ENCODE results near the gene FMO4.
A peak's percentile ranks its signal among the peaks of the same experiment; 100 is the strongest.
"Not testable (repeated sequence)": the region's sequence is repeated elsewhere in the genome, so short reads cannot be mapped to it uniquely, and the experiment has no call there.

The FMO4 gene

DNA sequence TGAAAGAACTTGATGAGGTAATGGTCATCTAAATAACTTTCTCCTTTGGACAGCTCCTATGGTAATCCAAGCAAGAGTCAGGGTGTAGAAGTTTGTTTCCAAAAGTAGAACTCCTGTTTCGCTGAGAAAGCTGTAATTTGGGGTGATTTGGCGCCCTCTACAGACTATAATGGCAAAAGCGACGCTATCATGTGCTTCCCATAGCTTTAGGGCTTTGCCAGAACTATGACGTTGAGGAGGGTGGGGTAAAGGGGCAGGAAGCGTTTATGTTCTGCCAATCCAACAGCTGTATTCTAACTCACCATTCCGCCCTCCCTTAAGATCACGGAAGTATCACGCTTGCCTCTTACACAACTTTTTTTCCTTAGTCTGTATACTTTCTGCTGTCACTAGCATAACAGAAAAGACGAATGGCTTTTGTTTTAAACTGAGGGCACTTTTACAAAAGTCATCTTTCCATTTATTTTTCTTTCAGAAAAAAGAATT, at the start of gene FMO4:
TSS of gene FMO4 (plus strand) at position 349 of the 486 bp plus-strand sequence. CDS start 5,643 bp downstream, outside the sequence.
- DNase-seq = peak in 55 of 56 donors; percentile 2 to 92 (median 70)

DNA sequence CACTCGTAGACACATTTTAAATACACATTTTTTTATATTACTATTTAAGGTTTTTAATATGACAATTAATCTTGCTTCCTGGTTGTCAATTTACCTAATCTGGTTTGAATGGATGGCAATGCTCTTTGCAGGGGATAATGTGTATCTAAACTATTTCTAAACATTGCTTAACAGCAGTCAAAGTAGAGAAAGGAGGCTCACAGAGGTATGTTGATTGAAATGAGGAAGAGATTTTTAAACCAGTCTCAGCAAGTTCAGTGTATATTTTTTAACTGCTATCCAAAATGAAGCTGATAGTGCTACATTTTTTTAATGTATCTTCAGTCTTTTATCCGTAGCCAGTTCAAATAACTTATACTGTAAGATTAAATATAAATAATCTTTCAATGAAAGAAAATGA, 48.3 kb upstream of the FMO4 start:
- DNase-seq = no peak

GRCh38 chr1:171266930-171267329, 47.1 kb upstream of the FMO4 start:
- DNase-seq = no peak

- DNase-seq = no peak
Observed at GRCh38 chr1:171267391-171267790, 46.6 kb upstream of the FMO4 start.

GRCh38 chr1:171270806-171271205, 43.2 kb upstream of the FMO4 start:
- DNase-seq = no peak

GRCh38 chr1:171277534-171277933, 36.4 kb upstream of the FMO4 start:
- DNase-seq = no peak

- DNase-seq = no peak
Observed at GRCh38 chr1:171279234-171279633, 34.7 kb upstream of the FMO4 start.

GRCh38 chr1:171279678-171280077, 34.3 kb upstream of the FMO4 start:
- no peak for DNase-seq

DNA sequence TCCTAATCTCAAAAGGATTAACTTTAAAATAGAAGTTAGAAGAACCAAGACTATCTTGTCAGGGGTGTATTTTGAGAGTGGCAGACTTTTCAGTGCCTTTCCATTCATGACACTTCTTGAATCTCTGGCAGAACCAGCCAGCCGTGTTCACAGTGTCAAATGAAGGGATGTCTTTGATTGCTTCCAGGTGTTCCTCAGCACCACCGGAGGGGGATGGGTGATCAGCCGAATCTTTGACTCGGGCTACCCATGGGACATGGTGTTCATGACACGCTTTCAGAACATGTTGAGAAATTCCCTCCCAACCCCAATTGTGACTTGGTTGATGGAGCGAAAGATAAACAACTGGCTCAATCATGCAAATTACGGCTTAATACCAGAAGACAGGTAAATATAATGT, 33.4 kb upstream of the FMO4 start:
- DNase-seq = no peak

DNA sequence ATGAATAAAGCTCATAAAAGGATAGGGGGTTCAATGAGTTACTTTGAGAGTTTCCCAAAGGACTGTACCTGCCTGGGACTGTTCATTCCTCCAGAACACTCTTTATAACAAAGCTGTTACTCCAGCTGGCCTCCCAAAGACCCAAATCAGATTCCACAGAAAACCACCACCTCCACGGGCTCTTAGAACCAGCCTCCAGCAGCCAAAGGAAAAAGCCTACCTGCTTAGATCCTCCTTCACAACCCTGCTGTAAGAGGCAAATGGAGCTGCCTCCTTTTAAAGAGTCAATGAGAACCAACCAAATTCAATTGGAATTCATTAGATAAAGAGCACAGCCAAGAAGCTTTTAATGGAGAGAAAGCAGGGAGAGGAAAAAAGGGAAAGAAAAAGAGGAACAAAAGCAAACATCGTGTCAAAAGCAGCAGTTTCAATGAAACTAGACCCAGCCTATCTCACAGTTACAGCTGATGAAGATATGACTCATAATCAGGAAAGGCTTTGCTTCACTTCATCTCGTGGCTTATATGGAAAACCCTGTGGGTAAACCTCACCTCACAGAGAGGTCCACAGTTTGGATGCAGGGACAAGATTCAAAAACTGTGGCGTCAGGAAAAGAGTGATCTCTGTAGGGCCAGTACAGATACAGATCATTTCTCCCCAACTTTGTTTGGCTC, 27.8 kb upstream of the FMO4 start:
- no peak for DNase-seq

DNA sequence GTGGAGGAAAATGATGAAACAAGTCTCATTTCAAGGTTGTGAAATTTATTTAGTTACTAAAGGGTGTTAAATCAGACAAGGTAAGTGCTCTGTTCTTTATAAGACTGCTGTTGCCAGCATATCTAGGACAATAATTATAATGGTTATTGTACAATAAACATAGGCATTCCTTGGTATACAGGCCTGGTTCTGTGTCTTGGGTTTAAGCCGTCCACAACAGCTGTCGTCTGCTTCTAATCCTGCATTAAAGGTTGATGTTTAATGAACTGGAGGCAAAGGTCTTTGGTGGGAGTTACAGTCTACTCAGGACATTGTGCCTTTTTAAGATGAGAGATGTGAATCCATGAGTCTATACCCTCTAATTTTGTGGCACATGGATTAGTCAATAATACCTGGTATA, 23.4 kb upstream of the FMO4 start:
- no peak for DNase-seq

GRCh38 chr1:171292799-171293198, 21.2 kb upstream of the FMO4 start:
- DNase-seq = no peak

GRCh38 chr1:171295383-171295782, 18.6 kb upstream of the FMO4 start:
- not testable (repeated sequence) for DNase-seq

DNA sequence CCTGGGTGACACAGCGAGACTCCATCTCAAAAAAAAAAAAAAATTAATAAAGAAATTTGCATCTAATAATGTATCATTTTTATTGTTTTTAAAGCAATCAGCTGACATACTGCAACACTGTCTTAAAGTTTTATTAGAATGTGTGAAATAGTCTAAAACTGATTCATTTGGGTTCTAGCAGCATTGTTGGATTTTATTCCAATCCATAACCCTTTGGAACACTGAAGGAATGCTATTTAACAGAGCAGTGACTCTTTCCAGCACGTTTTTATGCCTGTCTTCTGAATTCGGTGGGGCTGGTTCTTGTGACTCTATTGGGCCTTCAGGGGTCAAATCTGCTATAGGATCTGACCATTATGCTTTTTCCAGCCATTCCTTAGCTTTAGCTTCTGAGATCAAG, 18.2 kb upstream of the FMO4 start:
- no peak for DNase-seq

GRCh38 chr1:171296897-171297296, 17.1 kb upstream of the FMO4 start:
- no peak for DNase-seq

- DNase-seq = no peak
Observed at GRCh38 chr1:171298696-171299095, 15.3 kb upstream of the FMO4 start.

DNA sequence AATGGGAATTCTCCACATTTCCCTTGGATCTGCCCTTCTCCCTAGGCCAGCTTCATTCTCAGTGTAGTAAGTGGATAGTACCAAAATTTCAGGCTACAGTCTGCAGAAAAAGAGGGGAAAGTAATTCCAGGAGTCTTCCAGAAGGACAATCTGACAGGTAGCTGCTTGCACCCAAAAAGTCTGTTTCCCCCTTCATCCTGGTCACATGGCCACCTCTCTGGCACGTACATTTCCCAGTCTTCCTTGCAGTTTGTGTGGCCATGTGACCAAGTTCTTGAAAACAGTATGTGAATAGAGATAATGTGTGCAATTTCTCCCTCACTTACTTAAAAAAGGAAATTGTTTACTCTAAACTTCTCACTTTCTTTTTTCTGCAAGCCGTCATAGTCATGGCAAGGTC, 14.6 kb upstream of the FMO4 start:
- DNase-seq = no peak

- no peak for DNase-seq
Observed at GRCh38 chr1:171300401-171300800, 13.6 kb upstream of the FMO4 start.

GRCh38 chr1:171310661-171311087, 3.3 kb upstream of the FMO4 start:
- no peak for DNase-seq

GRCh38 chr1:171311771-171312558, 2.0 kb upstream of the FMO4 start:
- no peak for DNase-seq

DNA sequence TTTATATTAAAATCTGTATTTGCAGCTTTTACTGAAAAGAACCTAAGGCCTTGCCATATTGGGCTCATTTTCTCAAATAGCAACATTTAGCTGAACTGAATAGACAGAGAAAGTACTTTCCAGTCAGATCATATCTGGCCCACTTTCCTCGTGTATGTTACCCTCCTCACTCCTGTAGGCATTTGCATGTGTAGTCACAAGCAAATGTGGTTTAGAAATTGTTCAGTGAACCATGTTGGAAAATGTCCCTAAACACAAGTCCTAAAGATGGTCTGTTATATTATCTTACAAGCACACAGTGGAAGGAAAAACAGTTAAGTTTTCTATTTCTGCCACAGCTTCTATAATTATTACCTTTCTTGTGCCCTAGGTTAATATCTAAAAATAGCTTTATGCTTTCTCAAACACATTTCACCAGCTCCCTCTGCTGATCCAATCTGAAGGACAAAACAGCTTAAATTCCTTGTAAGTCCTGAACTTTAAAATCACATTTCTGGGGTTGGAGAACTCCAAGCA, 606 bp upstream of the FMO4 start:
- DNase-seq = no peak

DNA sequence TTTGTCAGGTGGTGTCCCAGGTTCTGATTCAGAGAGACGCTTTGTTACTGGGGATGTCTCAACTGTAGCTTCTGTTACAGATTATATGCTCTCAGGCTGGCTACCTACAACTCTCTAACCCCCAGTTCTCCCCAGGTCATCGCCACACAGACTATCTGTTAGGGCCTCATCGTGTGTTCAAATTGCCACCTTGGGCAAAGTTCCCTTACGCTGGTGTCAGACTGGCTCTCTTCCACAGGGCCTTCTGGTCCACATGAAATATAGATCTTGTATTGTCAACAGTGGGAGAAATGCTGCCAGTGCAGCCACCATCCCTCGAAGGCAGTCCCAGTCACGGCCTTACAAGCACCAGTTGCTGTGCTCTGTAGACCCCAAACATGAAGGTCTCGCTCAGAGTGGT, 15.3 kb downstream of the FMO4 start:
- DNase-seq = no peak

All from amygdala (tissue), 56 donors.